NCI-H2196 treated with DMSO at 0.1 percent for 48 hours (cell line): ENCODE measurements around the gene POLR2J.
"Not testable (repeated sequence)": the region's sequence is repeated elsewhere in the genome, so short reads cannot be mapped to it uniquely, and the experiment has no call there.

Experiments used
- DNase-seq: peaks from one replicate; lab custom pipeline; 2025; ENCODE audit not compliant: unreplicated experiment; lab: John Stamatoyannopoulos, UW

Gene POLR2J

GRCh38 chr7:102467581-102468477 is 10.9 kb downstream of the POLR2J start:
- DNase-seq, result no peak

GRCh38 chr7:102466097-102466496 is 12.6 kb downstream of the POLR2J start:
- no peak for DNase-seq

DNA sequence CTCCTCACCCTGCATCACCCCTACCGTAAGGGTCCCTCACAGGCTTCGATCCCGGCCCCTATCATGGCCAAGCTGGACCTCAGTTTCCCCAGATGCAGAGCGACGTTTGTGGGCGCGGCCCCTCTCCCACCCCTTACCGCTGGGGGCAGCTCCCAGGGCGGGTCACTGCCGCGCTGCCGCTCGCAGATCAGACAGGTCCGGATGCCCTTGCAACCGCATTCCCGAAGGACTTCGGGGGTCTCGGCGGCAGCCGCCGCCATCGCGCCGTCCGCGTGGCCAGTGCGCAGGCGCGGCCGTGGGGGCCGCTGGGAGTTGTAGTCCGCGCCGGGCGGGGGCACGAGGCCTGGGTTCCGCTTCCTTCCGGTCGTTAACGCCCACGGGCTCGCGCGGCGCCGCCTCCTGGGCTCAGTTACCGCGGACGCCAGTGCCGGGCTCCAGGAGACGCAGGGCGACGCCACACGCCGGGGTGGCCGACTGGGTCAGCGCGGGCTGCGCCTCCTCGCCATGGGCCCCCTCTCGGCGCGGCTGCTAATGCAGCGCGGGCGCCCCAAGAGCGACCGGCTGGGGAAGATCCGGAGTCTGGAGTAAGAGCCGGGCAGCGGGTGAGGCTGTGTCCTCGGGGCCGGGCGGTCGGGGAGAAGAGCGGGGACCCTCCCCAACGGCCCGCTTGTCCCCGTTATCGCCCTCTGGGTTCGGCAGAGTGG is 14.0 kb downstream of the POLR2J start, which contains the start of the genes ALKBH4 and LRWD1:
ALKBH4 (minus strand) TSS at position 287 of the 704 bp plus-strand sequence; CDS start at position 260, 27 bp downstream.
LRWD1 (plus strand) TSS at position 408 of the 704 bp plus-strand sequence; CDS start at position 505, 97 bp downstream.
- DNase-seq, result peak; percentile 82

- no peak for DNase-seq
These were observed 14.7 kb downstream of the POLR2J start for GRCh38 chr7:102463841-102464576.

GRCh38 chr7:102460467-102460866 is 18.3 kb downstream of the POLR2J start:
- no peak for DNase-seq

GRCh38 chr7:102459221-102459844 is 19.4 kb downstream of the POLR2J start:
- no peak for DNase-seq

GRCh38 chr7:102457352-102457924 is 21.3 kb downstream of the POLR2J start:
- DNase-seq, result no peak

GRCh38 chr7:102456327-102456726 is 22.4 kb downstream of the POLR2J start:
- DNase-seq, result no peak

DNA sequence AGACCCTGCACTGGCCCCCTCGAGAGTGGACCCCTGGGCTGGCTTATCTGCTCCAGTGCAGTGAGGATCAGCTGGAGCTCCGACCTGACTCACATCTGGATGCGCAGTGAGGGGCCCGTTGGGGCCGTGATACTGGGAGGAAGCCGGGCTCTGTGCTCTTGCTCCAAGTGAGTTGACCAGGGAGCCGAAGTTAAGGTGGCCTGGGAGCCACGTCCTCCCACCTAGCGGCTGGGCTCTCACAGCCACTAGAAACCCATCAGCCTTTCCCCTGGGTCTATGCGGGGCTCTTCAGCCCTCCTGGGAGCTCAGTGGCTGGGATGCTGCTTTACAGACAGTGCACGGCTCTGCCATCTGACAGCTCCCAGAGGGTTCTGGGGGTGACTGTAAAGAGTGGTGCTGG is 23.1 kb downstream of the POLR2J start:
- DNase-seq, result no peak

DNA sequence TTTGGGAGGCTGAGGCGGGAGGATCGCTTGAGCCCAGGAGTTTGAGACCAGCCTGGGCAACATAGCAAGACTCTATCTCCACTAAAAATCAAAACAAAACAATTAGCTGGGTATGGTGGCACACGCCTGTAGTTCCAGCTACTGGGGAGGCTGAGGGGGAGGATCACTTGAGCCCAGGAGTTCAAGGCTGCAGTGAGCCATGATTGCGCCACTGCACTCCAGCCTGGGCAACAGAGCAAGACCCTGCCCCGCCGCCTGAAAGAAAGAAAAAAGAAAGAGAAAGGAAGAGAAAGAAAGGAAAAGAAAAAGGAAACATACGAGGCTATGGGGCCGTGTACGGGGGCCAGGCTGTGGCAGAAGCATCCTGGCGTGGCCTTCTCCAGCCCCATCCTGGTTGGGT is 23.8 kb downstream of the POLR2J start:
- DNase-seq, result not testable (repeated sequence)

DNA sequence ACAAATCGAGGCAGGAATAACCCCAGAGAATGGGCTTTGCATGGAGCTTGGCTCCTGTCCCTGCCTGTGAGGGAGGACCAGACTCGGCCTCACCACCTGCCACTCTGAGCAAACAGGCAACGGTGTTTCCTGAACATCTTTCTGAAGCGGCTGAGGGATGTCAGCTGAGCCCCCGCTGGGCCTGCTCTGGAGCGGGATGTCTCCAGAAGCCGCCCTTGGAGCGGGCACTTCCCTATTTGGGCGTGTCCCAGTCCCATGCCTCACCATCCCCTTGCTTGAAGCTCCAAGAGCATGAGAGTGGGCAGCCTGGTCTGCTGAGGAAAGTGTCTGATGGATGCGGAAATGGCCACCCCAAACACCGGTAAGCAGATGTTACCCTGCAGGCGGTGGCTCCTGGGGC is 24.3 kb downstream of the POLR2J start:
- DNase-seq, result no peak

DNA sequence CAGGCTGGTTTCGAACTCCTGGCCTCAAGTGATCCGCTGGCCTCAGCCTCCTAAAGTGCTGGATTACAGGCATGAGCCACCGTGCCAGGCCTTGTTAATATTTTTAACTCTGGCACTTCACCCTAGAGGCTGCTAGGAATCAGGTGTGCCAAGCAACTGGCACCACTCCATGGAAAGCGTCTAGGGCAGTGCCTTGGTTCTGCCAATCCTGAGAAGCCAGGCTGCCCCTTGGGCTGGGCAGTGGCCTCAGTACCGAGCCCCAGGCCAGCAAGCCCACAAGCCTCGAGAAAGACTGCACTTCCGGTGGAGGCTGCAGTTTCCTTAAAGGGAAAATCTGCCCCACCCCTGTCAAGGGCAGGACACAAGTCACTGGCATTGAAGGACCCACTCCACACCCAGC is 25.4 kb downstream of the POLR2J start:
- no peak for DNase-seq

- DNase-seq, result no peak
These were observed 26.3 kb downstream of the POLR2J start for GRCh38 chr7:102452451-102452850.

- no peak for DNase-seq
These were observed 27.2 kb downstream of the POLR2J start for GRCh38 chr7:102451371-102452054.

GRCh38 chr7:102450242-102450641 is 28.5 kb downstream of the POLR2J start:
- DNase-seq, result no peak

GRCh38 chr7:102449136-102449535 is 29.6 kb downstream of the POLR2J start:
- DNase-seq, result no peak

DNA sequence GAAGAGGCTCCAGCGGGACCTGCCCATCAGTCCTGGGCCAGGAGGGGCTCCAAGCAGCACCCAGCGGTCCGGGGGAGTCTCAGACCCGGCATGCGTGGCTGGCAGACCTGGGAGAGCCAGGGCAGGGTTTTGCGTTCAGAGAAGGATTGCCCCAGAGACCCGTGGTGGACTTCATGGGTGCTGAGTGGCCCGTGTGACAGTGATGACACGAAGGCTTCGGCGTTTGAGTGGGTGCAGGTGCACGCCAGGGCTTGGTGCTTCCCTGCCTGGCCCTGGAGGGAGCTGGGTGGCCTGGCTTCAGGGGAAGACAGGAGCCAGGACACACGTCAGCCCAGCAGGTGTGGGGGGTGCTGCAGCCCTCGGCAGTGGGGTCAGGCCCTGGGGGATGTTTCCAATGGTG is 31.4 kb downstream of the POLR2J start:
- DNase-seq, result no peak

- DNase-seq, result no peak
These were observed 32.1 kb downstream of the POLR2J start for GRCh38 chr7:102446387-102447156.

- no peak for DNase-seq
These were observed 33.0 kb downstream of the POLR2J start for GRCh38 chr7:102445674-102446071.
